Measurements from ENCODE around the gene BARHL1.

The BARHL1 gene

DNA sequence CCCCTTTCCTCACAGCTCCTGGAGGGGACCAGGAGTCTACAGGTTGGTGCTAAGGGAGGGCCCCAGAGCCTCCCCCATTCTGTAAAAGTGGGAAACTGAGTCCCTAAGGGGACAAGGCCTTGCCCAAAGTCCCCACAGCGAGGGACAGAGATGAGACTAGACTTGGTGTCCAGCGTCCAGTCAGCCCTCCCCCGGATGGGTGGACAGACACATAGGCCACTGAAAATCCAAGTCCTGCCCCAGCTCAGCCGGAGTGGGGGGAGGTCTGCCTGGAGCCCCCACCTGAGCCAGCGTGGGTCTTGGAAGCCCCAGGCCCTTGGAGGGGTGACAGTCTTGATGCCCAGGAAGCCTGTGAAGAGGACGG is 5.2 kb downstream of the BARHL1 start:
- DNase-seq (ENCODE audit: low read depth in 3 of 3) = no peak

DNA sequence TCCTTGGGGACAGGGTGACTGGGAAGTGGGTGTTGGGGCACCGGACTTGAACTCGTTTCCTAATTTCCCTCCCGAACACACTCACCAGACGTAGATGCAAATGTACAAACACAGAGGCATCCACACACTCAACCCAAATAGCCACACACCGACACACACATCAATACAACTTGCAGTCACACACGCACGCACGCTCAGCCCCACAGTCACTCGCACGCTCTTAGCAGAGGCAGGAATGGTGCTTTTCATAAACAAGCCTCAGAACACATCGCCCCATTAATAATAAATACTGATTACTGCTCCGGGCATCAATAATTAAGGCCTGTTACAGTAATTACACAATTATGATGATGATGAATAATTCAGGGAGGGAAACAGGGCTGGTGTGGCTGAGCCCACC is 5.7 kb downstream of the BARHL1 start:
- DNase-seq (ENCODE audit: low read depth in 3 of 3) = no peak

DNA sequence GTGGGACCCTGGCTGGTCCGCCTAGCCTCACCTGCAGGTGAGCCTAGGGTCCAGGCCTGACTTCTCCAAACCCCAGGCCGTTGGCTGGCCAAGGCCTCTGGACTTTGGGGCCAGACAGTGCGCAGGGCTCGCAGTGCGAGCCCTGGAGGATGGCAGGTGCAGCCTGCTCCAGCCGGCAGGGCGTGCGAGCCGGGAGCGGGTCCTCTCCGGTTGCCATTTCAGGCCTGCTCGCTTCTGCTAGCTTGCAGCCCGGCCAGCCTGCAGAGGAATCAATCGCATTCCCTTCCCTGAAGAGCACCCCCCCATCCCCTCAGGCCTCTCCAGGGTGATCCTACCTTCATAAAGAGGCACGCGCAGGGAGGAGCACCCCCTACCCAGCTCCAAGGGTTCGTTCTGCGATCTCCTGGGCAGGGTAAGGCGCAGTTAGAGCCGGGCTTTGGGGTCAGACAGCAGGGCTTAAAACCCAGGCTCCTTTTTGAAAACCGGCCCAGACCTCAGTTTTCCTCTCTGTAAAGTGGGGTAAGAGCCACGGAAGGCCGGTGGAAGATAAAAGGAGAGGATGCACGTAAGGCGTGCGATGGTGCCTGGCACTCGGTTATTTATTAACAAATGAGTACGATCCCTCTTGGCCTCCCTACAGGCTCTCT is 6.2 kb downstream of the BARHL1 start:
- no peak for DNase-seq (ENCODE audit: low read depth in 3 of 3)

DNA sequence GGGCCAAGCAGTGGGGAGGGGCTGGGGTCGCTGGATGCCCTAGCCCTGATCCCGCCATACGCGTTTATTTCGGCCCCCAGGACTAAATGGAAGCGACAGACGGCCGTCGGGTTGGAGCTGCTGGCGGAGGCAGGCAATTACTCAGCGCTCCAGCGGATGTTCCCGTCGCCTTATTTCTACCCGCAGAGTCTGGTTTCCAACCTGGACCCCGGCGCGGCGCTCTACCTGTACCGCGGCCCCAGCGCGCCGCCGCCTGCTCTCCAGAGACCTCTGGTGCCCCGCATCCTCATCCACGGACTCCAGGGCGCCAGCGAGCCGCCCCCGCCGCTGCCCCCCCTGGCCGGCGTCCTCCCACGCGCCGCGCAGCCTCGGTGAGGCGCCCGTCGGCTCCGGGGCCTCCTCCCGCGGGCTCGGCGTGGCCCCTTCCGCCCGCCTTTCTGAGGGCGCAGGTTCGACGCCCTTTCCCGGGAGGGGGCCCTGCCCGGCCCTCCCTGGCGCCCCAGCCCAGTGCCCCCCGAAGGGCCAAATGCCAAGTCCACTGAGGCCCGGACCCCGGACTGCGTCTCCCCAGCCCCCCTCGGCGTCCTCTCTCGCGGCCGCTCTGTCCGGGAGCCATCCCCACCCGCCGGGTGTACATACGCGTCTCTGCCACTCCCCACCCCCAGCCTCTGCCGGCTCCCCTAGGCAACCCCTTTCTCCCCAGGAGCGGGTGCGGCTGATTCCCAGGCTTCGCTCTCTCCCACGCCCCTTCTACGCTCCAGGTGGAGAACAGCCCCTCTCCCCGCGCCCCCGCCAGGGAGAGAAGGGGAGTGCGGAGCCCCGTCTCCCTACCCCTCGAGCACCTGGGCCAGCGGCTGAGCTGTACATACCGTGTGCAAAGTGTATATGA is 7.0 kb downstream of the BARHL1 start:
- DNase-seq (ENCODE audit: low read depth in 3 of 3) = no peak

DNA sequence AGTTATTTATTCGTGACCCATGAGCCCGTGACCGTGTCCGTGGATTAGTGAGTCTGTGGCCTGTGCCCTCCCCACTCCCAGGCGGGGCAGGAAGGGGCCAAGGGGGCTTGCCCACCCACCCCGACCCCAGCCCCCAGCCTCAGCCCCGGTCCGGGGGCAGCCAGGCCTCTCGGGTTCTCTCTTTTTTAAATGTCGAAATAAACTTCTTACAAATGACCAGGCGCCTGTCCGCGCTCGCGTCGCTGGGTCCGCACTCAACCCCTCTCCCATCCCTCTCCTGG is 7.6 kb downstream of the BARHL1 start:
- no peak for DNase-seq (ENCODE audit: low read depth in 3 of 3)

DNA sequence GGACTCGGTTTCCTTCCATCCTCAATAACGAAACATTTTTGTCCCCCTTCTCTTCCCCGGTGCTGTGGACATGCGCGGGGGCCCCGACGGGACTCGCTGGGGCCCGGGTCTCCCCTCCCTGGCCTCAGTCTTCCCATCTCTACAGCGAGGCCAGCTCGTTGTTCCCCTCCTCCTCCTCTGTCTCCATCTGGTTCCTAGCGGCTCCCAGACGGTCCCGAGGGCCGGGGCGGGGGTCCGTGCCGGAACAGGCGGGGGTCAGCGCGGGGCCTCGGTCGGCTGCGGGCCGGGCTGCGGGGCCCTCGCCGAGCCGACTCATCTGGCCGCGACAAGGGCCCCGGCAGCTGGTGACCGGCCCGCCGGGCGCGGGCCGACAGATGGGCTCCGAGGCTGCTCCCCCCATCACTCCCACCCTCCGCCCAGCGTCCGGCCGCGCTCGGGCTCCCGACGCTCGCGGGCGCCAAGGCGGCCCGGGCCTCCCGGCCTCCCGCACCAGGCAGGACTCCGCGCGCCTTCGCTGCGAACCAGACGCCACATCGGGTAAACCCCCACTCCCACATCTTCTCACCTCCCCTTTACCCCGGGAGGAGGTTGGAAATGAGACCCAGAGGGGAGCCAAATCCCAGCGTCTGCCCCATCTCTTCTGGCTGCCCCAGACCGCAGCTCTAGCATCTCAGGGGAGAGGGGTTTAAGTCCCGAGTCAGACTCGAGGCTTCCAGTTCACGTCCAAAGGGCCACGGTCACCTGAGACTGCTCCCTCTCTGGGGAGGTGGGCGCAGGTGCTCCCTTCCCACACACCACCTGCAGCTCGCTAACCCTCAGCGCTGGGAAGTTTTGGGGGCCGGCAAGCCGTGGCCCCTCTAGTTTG is 8.1 kb downstream of the BARHL1 start:
- no peak for DNase-seq (ENCODE audit: low read depth in 3 of 3)

DNA sequence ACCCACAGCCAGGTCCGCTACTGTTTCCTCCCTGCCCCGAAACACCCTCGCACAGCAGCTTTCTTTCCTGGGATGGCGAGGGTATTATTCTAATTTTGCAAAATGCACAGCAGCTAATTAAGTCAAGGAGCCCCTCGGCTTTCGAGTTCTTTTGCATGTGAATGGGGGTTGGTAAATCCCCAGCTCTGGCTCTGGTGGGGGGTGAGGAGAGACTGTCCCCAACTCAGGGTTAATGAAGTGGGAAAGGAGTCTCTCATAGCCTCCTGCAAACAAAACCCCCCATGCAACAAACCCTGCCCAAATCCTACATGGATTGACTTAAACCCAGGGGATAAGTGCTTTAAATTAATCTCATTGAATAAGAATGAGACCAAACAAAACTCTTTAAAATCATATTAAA is 8.8 kb downstream of the BARHL1 start:
- DNase-seq (ENCODE audit: low read depth in 3 of 3) = no peak

DNA sequence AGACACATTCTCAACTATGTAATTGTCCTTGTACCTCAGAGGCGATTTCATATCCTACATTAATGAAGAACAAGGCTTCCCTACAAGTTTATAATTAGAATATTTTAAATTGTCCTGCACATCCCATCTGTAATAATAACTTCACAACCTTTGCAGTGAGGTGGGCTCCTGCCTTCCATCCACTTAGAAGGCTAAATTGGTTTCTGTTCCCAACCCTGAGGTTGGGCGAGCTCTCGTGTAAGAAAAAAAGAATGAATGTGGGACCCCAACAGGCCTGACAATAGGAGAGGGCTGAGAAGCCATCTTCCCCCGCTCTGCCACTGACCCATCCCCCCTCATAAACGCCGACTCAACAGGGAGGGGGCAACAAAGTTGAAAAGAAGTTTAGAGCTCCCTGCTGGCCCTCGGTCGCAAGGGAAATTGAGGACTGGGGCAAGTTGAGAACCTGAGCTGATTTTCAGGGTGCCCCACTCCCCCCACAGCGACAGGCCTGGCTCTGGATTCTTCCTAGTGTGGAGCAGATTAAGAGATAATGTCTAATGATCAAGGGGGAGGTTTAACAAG is 9.4 kb downstream of the BARHL1 start:
- DNase-seq (ENCODE audit: low read depth in 3 of 3) = no peak

DNA sequence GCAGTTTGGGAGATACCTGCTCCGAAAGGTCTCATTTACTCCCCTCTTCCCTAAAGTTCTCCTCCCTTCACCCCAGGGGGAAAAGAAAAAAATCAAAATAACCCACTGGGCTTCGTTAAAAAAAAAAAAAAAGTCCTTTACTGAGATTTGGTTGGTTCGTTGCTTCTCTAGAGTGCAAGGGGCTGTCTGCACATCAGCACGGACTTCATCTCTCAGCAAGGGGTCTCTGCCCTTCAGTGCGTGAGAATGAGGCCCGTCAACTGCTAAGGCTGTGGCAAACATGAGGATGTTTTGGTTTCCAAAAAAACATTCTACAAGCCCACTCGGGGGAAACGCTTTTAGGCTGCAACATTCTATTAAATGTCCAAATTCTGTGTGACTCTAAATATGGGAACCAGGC is 10.0 kb downstream of the BARHL1 start:
- DNase-seq (ENCODE audit: low read depth in 3 of 3) = no peak

DNA sequence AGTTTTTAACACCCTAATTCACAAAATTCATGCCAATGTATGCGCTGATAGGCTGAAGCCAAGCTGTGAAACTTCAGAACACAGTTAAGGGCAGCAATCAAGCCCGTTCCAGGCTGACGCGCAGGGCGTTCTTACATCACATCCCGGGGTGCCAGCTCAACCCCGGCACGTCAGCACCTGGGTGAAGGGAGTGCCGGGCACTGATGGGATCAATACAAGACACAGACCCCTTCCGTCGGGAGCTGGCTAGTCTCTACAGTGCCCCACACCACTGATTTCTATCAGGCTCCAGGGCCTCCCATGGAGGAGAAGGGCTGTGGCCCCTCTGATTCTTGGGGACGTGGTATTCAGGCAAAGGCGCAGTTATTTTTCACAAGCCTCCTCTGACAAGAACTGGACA is 12.0 kb downstream of the BARHL1 start:
- no peak for DNase-seq (ENCODE audit: low read depth in 3 of 3)

DNA sequence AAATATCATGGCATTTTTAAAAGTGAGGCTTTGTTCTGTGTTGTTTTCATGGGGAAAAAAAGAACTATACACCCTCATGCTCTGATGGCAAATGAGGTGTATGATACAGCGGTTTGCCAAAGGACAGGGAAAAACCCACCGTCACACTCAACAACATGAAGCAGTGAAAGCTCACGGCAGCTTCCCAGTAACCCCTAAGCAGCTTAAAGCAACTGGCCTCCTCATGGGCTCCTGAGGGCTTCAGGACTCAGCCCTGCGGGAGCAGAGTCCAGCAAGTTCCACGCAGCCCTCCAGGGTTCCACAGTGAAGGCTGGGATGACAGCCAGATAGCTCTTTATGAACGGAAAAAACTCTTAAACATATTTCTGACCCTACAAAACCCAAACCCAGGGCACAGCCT is 12.9 kb downstream of the BARHL1 start:
- no peak for DNase-seq (ENCODE audit: low read depth in 3 of 3)

DNA sequence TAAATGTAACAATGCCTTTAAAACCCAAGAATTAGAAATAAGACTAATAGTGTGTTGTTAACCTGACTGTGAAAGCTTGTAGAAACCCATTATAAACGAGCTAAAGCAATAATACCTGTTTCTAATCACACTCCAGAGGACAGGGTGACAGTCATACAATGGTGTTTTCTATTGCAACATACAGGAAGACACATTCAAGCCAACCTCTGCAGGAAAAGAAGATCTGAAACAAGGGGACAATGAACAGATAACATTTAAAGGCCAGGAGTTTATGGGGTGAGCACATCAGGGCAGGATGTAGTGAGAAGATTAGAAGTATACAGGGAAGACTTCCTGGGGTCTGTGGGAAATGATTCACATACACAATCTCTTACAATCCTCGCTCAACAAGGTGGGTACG is 13.8 kb downstream of the BARHL1 start:
- no peak for DNase-seq (ENCODE audit: low read depth in 3 of 3)

DNA sequence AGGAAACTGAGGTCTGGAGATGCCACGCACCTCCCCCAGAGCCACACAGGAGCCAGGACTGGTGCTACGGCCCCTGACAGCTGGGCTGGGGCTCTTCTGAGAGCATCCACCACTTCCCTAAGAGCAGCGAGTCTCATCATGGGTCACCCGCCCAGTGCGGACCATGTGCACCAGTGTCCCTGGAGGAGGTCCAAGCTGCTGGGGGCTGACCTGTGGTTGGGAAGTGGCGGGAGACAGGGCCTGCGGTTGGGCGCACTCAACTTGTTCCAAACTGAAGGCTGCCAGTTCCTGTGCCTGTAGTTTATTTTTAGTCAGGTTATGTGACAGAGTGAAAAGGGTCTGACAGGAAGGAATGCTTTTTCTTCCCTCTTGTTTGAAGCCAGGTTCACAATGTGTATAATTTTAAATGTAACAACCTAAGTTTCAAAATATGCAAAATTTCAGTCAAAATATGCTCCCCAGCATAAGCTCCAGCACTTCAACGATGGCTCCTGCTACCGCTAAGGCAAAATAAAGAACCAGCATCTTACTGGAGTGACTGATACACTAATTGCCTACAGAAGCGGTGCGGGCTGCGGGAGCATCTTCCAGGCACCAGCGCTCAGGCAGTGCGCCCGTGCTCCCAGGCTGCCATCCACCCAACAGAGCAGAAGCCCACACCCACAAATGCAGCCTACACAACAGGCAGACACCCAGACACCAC is 14.8 kb downstream of the BARHL1 start:
- DNase-seq (ENCODE audit: low read depth in 3 of 3) = no peak

DNA sequence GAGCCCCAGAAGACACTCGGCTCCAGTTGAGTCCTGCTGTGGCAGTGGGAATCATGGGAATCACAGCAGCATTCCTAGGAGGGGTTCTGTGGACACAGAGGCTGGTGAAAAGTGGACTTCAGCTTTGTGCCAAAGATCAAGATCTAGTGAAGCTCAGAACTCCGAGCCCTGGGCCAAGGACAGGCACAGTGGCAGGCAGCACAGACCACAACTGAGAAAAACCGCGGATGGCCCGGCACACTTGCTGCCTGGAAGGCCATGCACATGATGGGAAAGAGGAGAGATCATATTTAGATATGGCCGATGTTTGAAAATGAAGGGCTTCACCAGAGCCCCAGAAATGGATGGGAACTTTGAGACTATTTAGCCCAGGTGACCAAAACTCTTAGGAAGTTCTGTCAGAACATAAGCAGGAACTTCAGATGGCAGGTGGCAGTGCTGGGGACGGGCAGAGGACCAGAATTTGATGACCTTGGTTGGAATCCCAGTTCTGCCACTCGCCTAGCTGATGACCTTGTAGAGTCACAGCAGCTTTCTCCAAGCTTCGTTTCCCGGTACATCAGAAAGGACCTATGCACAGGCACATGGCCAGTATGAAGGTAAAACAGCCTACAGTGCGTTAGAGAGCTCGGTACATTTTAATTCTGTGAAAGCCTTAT is 18.0 kb downstream of the BARHL1 start:
- no peak for DNase-seq (ENCODE audit: low read depth in 3 of 3)

DNA sequence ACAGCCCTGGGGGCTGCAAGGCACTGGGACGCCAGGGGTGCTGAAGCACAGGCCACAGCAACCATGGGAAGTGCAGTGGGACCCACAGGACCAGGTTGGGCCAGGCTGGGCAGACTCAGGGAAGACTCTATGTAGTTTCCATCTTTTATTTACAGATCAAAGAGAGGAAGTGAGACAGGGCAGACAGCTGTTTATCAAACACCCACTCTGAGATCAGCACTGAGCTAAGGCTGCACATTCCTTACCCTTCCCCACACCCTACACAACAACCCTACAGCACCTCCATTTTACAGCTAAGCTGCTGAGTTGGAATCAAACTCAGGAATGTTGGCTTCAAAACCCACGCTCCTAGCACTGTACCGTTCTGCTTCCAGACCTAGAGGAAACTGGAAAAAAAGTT is 19.8 kb downstream of the BARHL1 start:
- DNase-seq (ENCODE audit: low read depth in 3 of 3) = no peak

DNA sequence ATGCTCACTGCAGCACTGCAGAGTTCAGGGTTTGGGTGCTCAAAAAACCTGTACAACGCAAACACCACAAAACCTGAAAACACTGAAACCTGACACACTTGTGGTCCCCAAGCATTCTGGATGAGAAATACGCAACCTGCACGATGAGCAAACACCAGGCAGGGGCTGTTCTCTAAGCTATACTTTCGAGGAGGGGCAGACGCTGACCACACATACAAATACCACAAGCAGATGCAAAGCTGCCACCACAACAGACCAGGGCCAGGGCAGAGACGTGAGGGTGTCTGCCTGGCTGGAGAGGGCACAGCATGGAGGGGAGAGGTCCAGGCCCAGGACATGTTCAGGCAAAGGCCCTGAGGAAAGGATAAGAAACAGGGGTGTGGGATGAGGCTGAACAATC is 23.0 kb downstream of the BARHL1 start:
- DNase-seq (ENCODE audit: low read depth in 3 of 3) = no peak

DNA sequence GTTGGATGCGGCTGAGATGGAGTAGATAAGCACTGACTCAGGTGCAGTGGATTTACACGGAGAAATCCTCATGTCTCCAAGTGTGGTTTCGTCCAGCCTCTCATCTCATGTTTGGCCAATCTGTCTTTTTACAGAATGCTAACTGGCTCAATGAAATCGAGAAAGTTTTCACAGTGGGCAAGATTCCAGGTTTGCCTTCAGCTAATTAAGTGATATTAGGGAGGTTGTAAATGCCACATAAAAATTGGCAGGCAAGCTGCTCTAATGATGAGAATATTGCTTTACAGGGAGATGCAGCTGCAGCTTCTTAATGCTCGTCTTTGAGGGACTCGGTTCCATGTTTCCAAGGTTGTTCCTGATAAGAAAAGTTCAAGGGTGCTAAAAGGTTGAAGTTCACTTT is 23.7 kb downstream of the BARHL1 start:
- no peak for DNase-seq (ENCODE audit: low read depth in 3 of 3)

DNA sequence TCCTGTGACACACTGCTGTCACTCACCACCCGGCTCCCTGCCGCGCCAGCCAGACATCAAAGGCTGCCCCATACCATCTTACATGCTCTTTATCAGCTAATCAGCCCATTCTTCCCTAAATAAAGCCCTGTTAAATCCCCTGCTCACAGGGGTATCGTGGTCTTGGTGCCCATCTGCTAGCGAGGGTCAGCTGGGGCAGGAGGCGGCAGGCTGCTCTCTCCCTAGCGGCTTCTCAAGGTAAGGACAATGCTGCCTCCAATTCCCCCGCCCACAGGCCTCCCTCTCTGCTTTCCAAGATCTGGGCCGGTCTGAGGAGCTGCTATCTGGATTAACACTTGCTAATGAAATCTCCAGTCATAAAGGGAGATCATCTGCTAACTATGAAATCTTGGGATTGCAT is 26.8 kb downstream of the BARHL1 start:
- DNase-seq (ENCODE audit: low read depth in 3 of 3) = no peak

DNA sequence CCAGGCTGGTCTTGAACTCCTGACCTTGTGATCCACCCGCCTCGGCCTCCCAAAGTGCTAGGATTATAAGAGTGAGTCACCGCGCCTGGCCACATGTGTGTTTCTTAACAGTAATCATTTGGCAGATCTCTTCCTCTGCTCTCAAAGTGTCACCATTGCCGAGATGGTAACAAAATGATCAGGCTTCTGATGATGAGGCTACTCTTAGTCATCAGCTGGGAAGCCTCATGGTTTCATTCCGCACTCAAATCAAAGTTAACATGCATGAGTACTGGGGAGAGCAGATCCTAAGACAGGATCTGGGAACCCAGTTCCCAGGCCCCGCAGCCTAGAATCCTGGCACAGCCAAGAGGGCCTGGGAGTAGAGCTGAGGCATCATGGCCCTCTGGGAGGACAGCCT is 27.4 kb downstream of the BARHL1 start:
- DNase-seq (ENCODE audit: low read depth in 3 of 3) = no peak

DNA sequence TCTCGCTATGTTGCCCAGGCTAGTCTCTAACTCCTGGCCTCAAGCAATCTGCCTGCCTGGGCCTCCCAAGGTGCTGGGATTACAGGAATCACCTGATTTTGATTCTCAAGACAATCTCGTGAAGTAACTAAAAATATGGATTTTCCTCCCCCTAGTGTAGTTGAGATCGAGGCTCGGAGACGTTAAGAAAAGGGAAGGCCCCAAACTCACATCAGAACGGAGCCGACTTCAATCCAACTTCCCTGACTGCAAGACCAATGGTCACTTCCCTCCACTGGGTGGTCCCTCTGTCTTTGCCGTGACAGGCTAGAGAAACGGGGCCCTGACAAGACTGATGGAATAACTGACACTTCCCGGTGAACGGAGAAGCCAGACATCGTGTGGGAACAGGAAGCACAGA is 28.3 kb downstream of the BARHL1 start:
- no peak for DNase-seq (ENCODE audit: low read depth in 3 of 3)

DNA sequence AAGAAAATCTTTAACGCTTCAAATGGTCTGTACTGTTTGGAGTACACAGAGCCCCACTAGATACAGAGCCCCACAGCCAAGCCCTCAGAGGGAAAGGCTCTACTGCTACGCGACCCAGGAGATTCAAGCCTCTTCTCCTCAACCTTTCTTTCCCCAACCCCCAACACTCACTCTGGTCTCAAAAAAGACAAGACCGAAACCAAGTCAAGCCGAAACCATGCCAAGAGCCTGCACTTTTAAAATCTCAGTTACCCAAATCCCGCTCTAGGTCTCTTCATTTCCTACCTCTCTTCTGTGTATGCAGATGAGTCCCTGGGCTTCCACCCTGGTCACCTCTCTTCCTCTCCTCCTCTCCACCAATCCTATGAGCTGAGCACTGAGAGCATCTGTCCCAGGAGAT is 31.9 kb downstream of the BARHL1 start:
- no peak for DNase-seq (ENCODE audit: low read depth in 3 of 3)
